Caki2 (cell line): ENCODE data around the gene OR2V2. TPM values are rescaled to one million over a fixed set of nuclear protein-coding genes. Genes with fewer than 3 reads are reported as not detected.
A peak's percentile ranks its signal among the peaks of the same experiment; 100 is the strongest.

Source experiments
- DNase-seq: peaks from one replicate; pipeline ENCODE4 v3.0.0-alpha.2; 2015; ENCODE audit warnings: low read depth
- in situ Hi-C: cut with HindIII; loops from 2 replicates; pipeline ENCODE4 v1.10.0; 2016; ENCODE audit warnings: low sequenced_read_pairs, low pct_unique_long_range_greater_than_20kb, mixed read lengths
- total RNA-seq: library from RNA; depleted of rRNA; stranded (reverse); fragments of >200 nt; shearing (Covaris generic); gene quantifications from 2 replicates; pipeline ENCODE4 v1.2.3, GENCODE V29; 2014; ENCODE audit warnings: low replicate concordance

OR2V2 gene
- total RNA-seq, 1 experiment from 2014 or later, result not detected

- in situ Hi-C loops, result no loop called here
- DNase-seq, result no peak
Observed at GRCh38 chr5:181195249-181195761, 47.9 kb downstream of the OR2V2 start.

GRCh38 chr5:181197326-181197951 lies 50.1 kb downstream of the OR2V2 start:
- in situ Hi-C loops, result no loop called here
- no peak for DNase-seq

- no peak for DNase-seq
- in situ Hi-C loops, result no loop called here
Observed at GRCh38 chr5:181198106-181198685, 50.8 kb downstream of the OR2V2 start.

GRCh38 chr5:181198905-181199519 lies 51.6 kb downstream of the OR2V2 start:
- peak; percentile 29 for DNase-seq
- in situ Hi-C loops, result no loop called here

- no peak for DNase-seq
- in situ Hi-C loops, result no loop called here
Observed at GRCh38 chr5:181199881-181200638, 52.7 kb downstream of the OR2V2 start.

- in situ Hi-C loops, result no loop called here
- no peak for DNase-seq
Observed at GRCh38 chr5:181200816-181201215, 53.4 kb downstream of the OR2V2 start.

GRCh38 chr5:181203093-181203711 lies 55.8 kb downstream of the OR2V2 start:
- in situ Hi-C loops, result no loop called here
- no peak for DNase-seq

- in situ Hi-C loops, result no loop called here
- DNase-seq, result no peak
Observed at GRCh38 chr5:181203777-181204112, 56.4 kb downstream of the OR2V2 start.

- in situ Hi-C loops, result no loop called here
- peak; percentile 40 for DNase-seq
Observed at GRCh38 chr5:181204113-181204825, 56.9 kb downstream of the OR2V2 start.

GRCh38 chr5:181204826-181205760 lies 57.7 kb downstream of the OR2V2 start, which contains the start of gene TRIM7:
Gene TRIM7, minus strand, starts transcription at chr5:181205196. Its CDS starts 86 bp downstream, at chr5:181205110.
- in situ Hi-C loops, result no loop called here

GRCh38 chr5:181205761-181206649 lies 58.6 kb downstream of the OR2V2 start:
- in situ Hi-C loops, result no loop called here
- no peak for DNase-seq

More at GRCh38 chr5:181204826-181205760, 57.7 kb downstream of the OR2V2 start, which contains the start of gene TRIM7:
- peak; percentile 83 for DNase-seq

GRCh38 chr5:181207214-181207959 lies 60.0 kb downstream of the OR2V2 start:
- peak; percentile 95 for DNase-seq
- in situ Hi-C loops, result no loop called here

- DNase-seq, result no peak
- in situ Hi-C loops, result no loop called here
Observed at GRCh38 chr5:181207960-181208253, 60.5 kb downstream of the OR2V2 start.
